ENCODE data around the gene AFF4. TPM values are rescaled to one million over a fixed set of nuclear protein-coding genes. Genes with fewer than 3 reads are reported as not detected.
A peak's percentile ranks its signal among the peaks of the same experiment; 100 is the strongest.

AFF4 gene
- total and polyA plus RNA-seq, 2 of the 4 experiments (the other 2 are of a cell fraction) = 27.3 to 57.2 TPM

DNA sequence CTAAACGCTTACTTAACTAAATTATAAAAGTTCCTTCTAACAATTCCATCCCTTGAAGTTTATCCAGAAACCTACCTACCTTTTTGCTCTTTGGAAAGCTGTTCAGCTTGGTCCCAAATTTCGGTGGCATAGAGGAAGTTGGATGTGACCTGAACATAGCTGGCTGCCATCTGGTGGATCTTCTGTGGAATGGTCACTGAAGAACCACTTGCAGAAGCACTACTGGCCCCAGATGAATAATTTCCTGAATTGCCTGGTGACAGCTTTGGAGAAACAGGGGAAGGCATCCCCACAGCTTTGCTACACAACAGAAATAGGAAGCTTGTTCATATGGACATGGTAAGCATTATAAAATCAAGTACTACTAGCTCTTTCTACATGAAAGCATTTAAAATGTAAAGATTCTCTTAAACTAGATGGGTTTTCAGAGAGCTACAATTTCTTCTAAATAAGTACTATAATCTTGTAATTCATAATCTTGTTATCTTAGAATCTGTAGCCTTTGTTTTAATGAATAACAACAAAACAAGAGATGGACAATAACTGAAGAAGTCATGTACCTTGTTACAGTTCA is 80.1 kb downstream of the AFF4 start:
- no peak overlapping the region for H3K56ac ChIP-seq (ENCODE audit: extremely low read depth, insufficient read depth, low read length)
- H2AFZ ChIP-seq (replicated peaks; ENCODE audit: low read length, poor library complexity) = no peak overlapping the region
- no peak overlapping the region for H2BK20ac ChIP-seq (ENCODE audit: low read depth, low read length)
- no peaks in the 10 kb centered on the region for H3K9me3 ChIP-seq (ENCODE audit: control insufficient read depth, insufficient read depth, low read length)
- H3K4me1 ChIP-seq (ENCODE audit: control insufficient read depth, insufficient read depth, low read length) = no peaks in the 10 kb centered on the region
- no peak overlapping the region for H2BK5ac ChIP-seq (ENCODE audit: low read depth, low read length, poor library complexity, severe bottlenecking)
- no peak overlapping the region for H4K5ac ChIP-seq (ENCODE audit: low read depth, low read length)
- H3K23ac ChIP-seq (ENCODE audit: low read depth, low read length) = no peak overlapping the region
- no TSS peak for BruUV-seq (replicated peaks)
- ATAC-seq (ENCODE audit: low read depth) (peak; percentile 83), DNase-seq (peak; percentile 74)
- peaks cover 43% of the 10 kb centered on the region for H3K36me3 ChIP-seq (ENCODE audit: control insufficient read depth, insufficient read depth, low read length)
- POLR2A ChIA-PET (ENCODE audit: unreplicated experiment) = interaction anchor here (1.4 kb wide), 1 partner anchor 44 kb away, joined by 3 read pairs; no protein-coding TSS in a partner anchor
- H3K79me1 ChIP-seq (ENCODE audit: low read depth in 1 of 2, low read length in 2 of 2) = peaks cover 4 to 22% of the 10 kb centered on the region in 2 experiments
- no peak overlapping the region for H4K91ac ChIP-seq (ENCODE audit: insufficient read depth, low read depth, low read length)
- CTCF ChIA-PET = interaction anchor here (0.6 to 1.2 kb wide), 5 partner anchors 9 to 288 kb away, joined by 3 to 4 read pairs (median 3); partner anchors contain the start of genes GDF9 and UQCRQ
- H3K18ac ChIP-seq (ENCODE audit: low read depth, low read length) = no peak overlapping the region
- no peaks in the 10 kb centered on the region for H3K27me3 ChIP-seq (ENCODE audit: control insufficient read depth, insufficient read depth, low read length)
- 0 to 100% methylated on average over 1 of the region's 2 CpGs for WGBS, 2 experiments (ENCODE audit: extremely low coverage in 2 of 2, insufficient read length in 1 of 2)
- no peak overlapping the region for H4K8ac ChIP-seq (ENCODE audit: low read depth in 2 of 2, low read length in 2 of 2)
- no peak overlapping the region for H3K27ac ChIP-seq (ENCODE audit: insufficient read depth, low read length)
- in situ Hi-C loops (cut with MboI; ENCODE audit: low sequenced_read_pairs) = loop anchor here (5.0 kb wide), 1 partner anchor 496 kb away; no protein-coding TSS in a partner anchor
- no peak overlapping the region for H2AK9ac ChIP-seq (replicated peaks; ENCODE audit: low read depth, low read length, poor library complexity)
- dilution Hi-C loops (cut with HindIII; ENCODE audit: low sequenced_read_pairs, unreplicated experiment) = no loop called here
- peak; percentile 72 for TF ChIP-seq SMC3 (IDR thresholded peaks at IDR 0.05; ENCODE audit: low read depth, low read length)
- no peak for TF ChIP-seq FOS (IDR thresholded peaks at IDR 0.05; ENCODE audit: low read depth, low read length)
- TF ChIP-seq BHLHE40 (IDR thresholded peaks at IDR 0.05; ENCODE audit: low read depth, low read length) = no peak
- TF ChIP-seq RAD21 (IDR thresholded peaks at IDR 0.05; ENCODE audit: low read length) = peak; percentile 64
- TF ChIP-seq, protein P1, sequence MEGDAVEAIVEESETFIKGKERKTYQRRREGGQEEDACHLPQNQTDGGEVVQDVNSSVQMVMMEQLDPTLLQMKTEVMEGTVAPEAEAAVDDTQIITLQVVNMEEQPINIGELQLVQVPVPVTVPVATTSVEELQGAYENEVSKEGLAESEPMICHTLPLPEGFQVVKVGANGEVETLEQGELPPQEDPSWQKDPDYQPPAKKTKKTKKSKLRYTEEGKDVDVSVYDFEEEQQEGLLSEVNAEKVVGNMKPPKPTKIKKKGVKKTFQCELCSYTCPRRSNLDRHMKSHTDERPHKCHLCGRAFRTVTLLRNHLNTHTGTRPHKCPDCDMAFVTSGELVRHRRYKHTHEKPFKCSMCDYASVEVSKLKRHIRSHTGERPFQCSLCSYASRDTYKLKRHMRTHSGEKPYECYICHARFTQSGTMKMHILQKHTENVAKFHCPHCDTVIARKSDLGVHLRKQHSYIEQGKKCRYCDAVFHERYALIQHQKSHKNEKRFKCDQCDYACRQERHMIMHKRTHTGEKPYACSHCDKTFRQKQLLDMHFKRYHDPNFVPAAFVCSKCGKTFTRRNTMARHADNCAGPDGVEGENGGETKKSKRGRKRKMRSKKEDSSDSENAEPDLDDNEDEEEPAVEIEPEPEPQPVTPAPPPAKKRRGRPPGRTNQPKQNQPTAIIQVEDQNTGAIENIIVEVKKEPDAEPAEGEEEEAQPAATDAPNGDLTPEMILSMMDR (conservative IDR thresholded peaks at IDR 0.05; ENCODE audit: low read depth, low read length) = peak; percentile 67
- no peak for TF ChIP-seq MAFK (IDR thresholded peaks at IDR 0.05; ENCODE audit: low read depth, low read length)
- H2BK120ac ChIP-seq (ENCODE audit: low read depth, low read length) = no peak overlapping the region
- peaks cover under 1% of the 10 kb centered on the region; the same call in 1 of the 2 replicates for H4K20me1 ChIP-seq (ENCODE audit: insufficient read depth, low read length)
- H2AK5ac ChIP-seq (ENCODE audit: low read depth, low read length) = no peak overlapping the region
- peaks cover under 1% of the 10 kb centered on the region; the same call in 1 of the 2 replicates for H3K9me1 ChIP-seq (ENCODE audit: insufficient read depth, low read length)
- no peak overlapping the region for H2BK15ac ChIP-seq (ENCODE audit: low read depth, low read length)
- intact Hi-C loops (cut with micrococcal nuclease) = loop anchor here (1.0 kb wide), 2 partner anchors 53 to 498 kb away; partner anchors contain the start of gene SHROOM1
- H3K9ac ChIP-seq (ENCODE audit: low read depth, low read length) = no peak overlapping the region
- no peak overlapping the region for H3K4me2 ChIP-seq (ENCODE audit: low read depth, low read length)
- no peak overlapping the region for H3K4me3 ChIP-seq (ENCODE audit: insufficient read depth, low read depth, low read length)
- H3K4ac ChIP-seq (ENCODE audit: low read depth, low read length) = no peak overlapping the region
- no peak overlapping the region for H3K14ac ChIP-seq (replicated peaks; ENCODE audit: low read depth, low read length)
